DMS114 treated with DMSO at 0.1 percent for 48 hours (cell line): Measurements from ENCODE around the gene RIGI.
"Not testable (repeated sequence)": the region's sequence is repeated elsewhere in the genome, so short reads cannot be mapped to it uniquely, and the experiment has no call there.

ENCODE experiments used
- DNase-seq: peaks from one replicate; lab custom pipeline; 2025; ENCODE audit not compliant: unreplicated experiment; lab: John Stamatoyannopoulos, UW

The RIGI gene

GRCh38 chr9:32533336-32533735 lies 7.3 kb upstream of the RIGI start:
- DNase-seq, result no peak

GRCh38 chr9:32526707-32527048 lies 682 bp upstream of the RIGI start:
- no peak for DNase-seq

- no peak for DNase-seq
Observed at GRCh38 chr9:32525709-32526030, 326 bp downstream of the RIGI start.

- no peak for DNase-seq
Observed at GRCh38 chr9:32524892-32525708, 896 bp downstream of the RIGI start.

- not testable (repeated sequence) for DNase-seq
Observed at GRCh38 chr9:32524558-32524891, 1.5 kb downstream of the RIGI start.

- no peak for DNase-seq
Observed at GRCh38 chr9:32523910-32524309, 2.1 kb downstream of the RIGI start.

- DNase-seq, result no peak
Observed at GRCh38 chr9:32518276-32518675, 7.7 kb downstream of the RIGI start.

GRCh38 chr9:32516241-32516640 lies 9.8 kb downstream of the RIGI start:
- DNase-seq, result no peak

GRCh38 chr9:32508728-32509127 lies 17.3 kb downstream of the RIGI start:
- DNase-seq, result no peak

GRCh38 chr9:32503008-32503407 lies 23.0 kb downstream of the RIGI start:
- DNase-seq, result no peak

GRCh38 chr9:32502464-32502863 lies 23.5 kb downstream of the RIGI start:
- DNase-seq, result no peak

- DNase-seq, result no peak
Observed at GRCh38 chr9:32501868-32502267, 24.1 kb downstream of the RIGI start.

- no peak for DNase-seq
Observed at GRCh38 chr9:32500768-32501167, 25.2 kb downstream of the RIGI start.

- no peak for DNase-seq
Observed at GRCh38 chr9:32497921-32498320, 28.1 kb downstream of the RIGI start.

GRCh38 chr9:32490601-32491000 lies 35.4 kb downstream of the RIGI start:
- no peak for DNase-seq

GRCh38 chr9:32487981-32488380 lies 38.0 kb downstream of the RIGI start:
- DNase-seq, result no peak

GRCh38 chr9:32486839-32487562 lies 39.0 kb downstream of the RIGI start:
- DNase-seq, result no peak

GRCh38 chr9:32483343-32483742 lies 42.7 kb downstream of the RIGI start:
- no peak for DNase-seq
